ENCODE results near the gene DHX34. TPM values are rescaled to one million over a fixed set of nuclear protein-coding genes. Genes with fewer than 3 reads are reported as not detected.

The DHX34 gene
- total and polyA plus RNA-seq, 9 of the 15 experiments (the other 6 are each of a cell fraction or from before 2014, with no cell fraction given) = 0.36 to 42.0 (median 15.0) TPM

- no peak for TF ChIP-seq TGIF2 (CRISPR knock-in tag; IDR thresholded peaks at IDR 0.05)
- peak; percentile 77 for TF ChIP-seq MGA (IDR thresholded peaks at IDR 0.05)
- no peak for TF ChIP-seq FOXK1 (CRISPR knock-in tag; IDR thresholded peaks at IDR 0.05; ENCODE audit: borderline replicate concordance)
- no peak for TF ChIP-seq SMARCC2 (IDR thresholded peaks at IDR 0.05; ENCODE audit: low read depth)
- no peak for TF ChIP-seq SIN3A (IDR thresholded peaks at IDR 0.05; ENCODE audit: borderline replicate concordance in 2 of 2, control insufficient read depth in 1 of 2, low read depth in 2 of 2, low read length in 2 of 2)
- no peak for TF ChIP-seq FOXA3 (CRISPR knock-in tag; conservative IDR thresholded peaks at IDR 0.05 in 1 of 2, IDR thresholded peaks at IDR 0.05 in 1 of 2)
- TF ChIP-seq HDAC1 (IDR thresholded peaks at IDR 0.05) = no peak
- no peak for TF ChIP-seq PHF21A (IDR thresholded peaks at IDR 0.05; ENCODE audit: borderline replicate concordance, low read depth)
- no peak for TF ChIP-seq ZSCAN32 (CRISPR knock-in tag; IDR thresholded peaks at IDR 0.05)
- TF ChIP-seq SMARCA5 (IDR thresholded peaks at IDR 0.05) = no peak
- no peak for TF ChIP-seq E2F8 (IDR thresholded peaks at IDR 0.05; ENCODE audit: low read depth, partially characterized antibody)
- TF ChIP-seq NR2C2 (CRISPR knock-in tag; IDR thresholded peaks at IDR 0.05) = no peak
- peak; percentile 15; the same call in 1 of the 2 replicates for TF ChIP-seq NR2C2 (tag; IDR thresholded peaks at IDR 0.05)
- no peak for TF ChIP-seq FOXP1 (CRISPR knock-in tag; IDR thresholded peaks at IDR 0.05)
- no peak for TF ChIP-seq TRIM24 (IDR thresholded peaks at IDR 0.05)
Measured at GRCh38 chr19:47324502-47324901, 24.6 kb upstream of the DHX34 start (continued).
